GM12875 (cell line): ENCODE data around the gene TRAPPC2.

Experiments used
- H3K4me3 ChIP-seq: one replicate; pipeline ENCODE4 v1.5.1; 2011; ENCODE audit warnings: low read depth, low read length, control low read depth
- TF ChIP-seq, protein P1 (sequence below): IDR thresholded peaks from 2 replicates; pipeline ENCODE4 v1.5.1; 2011; ENCODE audit warnings: low read depth, mild to moderate bottlenecking, control low read depth, inconsistent platforms, low read length, moderate library complexity, borderline replicate concordance; ENCODE audit not compliant: insufficient read depth

TRAPPC2 gene

DNA sequence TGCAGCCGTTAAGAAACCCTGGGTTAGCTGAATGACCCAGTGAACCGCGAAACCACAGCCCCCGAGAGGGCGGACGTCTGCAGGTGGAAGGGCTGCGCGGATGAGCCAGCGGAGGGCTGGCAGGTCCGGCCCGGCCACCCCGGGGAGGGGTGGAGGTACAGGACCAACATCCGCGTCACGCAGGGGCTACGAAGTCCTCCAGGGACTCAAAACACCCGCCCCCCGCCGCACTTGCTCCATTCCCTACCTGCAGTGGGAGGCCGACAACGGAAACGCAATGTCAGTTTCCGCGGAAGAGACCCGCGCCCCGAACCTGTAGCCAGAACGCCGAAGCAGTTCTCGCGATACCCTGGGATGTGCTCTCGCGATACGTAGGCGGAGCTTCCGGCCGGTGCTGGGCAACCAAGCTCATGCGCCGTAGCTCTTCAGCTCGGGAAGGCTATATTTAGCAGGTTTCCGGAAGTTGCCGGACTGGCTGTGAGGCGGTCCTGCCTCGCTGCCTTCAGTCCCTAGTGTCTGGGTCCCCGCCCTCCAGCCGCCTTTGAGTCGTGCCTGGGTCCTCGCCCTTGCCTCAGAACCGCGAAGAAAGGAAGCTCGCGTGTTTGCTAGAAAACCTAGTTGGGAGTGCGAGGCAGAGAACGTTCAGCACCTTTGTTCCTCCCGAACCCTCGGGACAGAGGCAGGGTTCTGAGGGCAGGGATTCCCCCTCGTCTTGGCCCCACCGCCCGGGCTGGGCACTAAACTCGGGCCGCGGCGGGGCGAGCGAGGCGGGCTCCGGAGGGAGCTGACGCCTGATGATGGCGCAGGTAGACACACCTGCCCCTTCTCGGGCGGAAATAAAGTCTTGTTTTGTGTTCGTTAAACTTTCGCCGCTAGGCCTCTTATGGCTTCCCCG, at the start of gene TRAPPC2, which contains the start of gene OFD1:
Gene TRAPPC2, minus strand, starts transcription at position 343 of the 895 bp plus-strand sequence. CDS start 14,657 bp downstream, outside the sequence.
Gene OFD1, plus strand, starts transcription at position 471 of the 895 bp plus-strand sequence. Its CDS starts 324 bp downstream, at position 795.
- H3K4me3 ChIP-seq = peak within 1 kb of the TSS; percentile 93
- TF ChIP-seq, protein P1, sequence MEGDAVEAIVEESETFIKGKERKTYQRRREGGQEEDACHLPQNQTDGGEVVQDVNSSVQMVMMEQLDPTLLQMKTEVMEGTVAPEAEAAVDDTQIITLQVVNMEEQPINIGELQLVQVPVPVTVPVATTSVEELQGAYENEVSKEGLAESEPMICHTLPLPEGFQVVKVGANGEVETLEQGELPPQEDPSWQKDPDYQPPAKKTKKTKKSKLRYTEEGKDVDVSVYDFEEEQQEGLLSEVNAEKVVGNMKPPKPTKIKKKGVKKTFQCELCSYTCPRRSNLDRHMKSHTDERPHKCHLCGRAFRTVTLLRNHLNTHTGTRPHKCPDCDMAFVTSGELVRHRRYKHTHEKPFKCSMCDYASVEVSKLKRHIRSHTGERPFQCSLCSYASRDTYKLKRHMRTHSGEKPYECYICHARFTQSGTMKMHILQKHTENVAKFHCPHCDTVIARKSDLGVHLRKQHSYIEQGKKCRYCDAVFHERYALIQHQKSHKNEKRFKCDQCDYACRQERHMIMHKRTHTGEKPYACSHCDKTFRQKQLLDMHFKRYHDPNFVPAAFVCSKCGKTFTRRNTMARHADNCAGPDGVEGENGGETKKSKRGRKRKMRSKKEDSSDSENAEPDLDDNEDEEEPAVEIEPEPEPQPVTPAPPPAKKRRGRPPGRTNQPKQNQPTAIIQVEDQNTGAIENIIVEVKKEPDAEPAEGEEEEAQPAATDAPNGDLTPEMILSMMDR = no peak

DNA sequence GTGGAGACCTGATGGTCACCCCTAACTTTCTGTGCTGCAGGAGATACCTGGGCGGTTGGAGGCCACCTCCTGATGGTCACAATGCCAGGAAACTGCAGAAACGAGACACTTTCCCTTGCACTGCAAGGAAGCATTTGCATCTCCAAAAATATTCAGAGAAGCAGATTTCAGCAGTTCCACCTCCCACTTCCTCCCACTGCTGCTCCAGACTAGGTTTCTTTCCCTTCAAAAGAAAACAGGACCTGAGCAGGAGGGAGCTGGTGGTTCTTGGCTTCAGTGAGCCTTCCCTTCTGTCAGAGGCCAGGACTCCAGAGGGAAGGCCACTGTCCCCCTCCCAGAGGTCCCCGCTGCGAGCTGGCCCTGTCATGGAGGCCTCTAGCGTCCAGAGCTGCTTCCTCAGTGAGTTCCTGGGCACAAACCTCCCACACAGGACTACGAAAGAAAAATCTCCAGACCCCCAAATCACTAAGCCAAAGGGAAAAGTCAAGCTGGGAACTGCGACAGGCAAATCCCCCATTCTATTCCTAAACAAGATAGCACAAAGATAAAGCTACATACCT, 46.5 kb upstream of the TRAPPC2 start:
- H3K4me3 ChIP-seq = no peak overlapping the region

DNA sequence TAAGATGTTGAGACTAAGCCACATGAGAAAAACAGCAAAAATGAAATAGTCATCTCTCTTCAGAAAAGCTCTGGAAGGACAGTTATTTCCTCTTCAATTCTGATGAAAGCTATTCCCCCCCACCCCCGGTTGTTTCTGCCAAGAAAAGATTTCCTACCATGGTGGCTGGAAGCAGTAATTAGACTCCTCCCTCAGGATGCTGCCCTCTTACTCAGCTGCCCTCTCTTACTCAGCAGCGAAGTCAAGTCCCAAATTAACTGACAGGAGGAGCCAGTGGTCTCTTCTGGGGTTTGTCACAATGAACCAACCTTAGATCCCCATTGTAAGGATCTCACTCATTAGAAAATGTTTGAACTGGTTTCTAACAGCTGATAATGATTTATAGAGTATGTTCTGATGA, 44.5 kb upstream of the TRAPPC2 start:
- TF ChIP-seq, protein P1 = no peak
- H3K4me3 ChIP-seq = no peak overlapping the region

More for the DNA sequence above, 46.5 kb upstream of the TRAPPC2 start:
- TF ChIP-seq, protein P1 = no peak

DNA sequence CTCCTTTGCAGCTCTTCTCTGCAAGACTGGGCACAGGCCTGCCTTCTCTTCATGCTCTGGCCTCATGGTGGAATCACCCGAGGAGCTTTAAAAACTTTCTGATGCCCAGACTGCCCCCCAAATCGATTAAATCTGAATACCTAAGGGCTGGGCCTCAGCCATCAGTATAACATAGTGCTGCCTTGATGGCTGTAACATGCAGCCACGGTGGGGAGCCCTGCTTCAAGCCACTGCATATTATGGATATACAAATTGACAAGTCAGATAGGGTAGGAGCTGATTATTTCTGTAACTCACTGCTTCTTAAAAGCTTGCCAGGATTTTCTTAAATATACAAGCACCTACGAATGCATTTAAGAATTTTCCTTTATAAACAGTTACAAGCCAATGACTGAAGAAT, 42.0 kb upstream of the TRAPPC2 start:
- TF ChIP-seq, protein P1 = no peak
- H3K4me3 ChIP-seq = no peak overlapping the region

DNA sequence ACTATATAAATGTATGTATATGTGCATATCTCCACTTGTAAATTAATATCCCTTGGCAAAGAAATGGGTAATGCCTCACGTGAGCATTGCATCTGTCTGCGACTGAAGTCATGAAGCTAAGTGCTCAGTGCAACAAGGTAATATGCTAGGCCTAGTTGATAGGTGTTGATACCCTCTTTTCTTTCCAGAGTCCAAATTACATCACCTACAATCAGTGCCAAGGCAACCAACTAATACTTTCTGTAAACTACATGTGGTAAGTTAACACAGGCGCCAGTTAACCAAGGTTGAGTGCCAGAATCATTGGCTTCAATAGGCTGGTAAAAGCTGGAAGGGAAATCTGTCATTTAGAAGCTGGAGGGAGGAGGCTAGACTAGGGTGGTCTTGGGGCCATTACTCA, 41.4 kb upstream of the TRAPPC2 start:
- TF ChIP-seq, protein P1 = no peak
- H3K4me3 ChIP-seq = no peak overlapping the region

DNA sequence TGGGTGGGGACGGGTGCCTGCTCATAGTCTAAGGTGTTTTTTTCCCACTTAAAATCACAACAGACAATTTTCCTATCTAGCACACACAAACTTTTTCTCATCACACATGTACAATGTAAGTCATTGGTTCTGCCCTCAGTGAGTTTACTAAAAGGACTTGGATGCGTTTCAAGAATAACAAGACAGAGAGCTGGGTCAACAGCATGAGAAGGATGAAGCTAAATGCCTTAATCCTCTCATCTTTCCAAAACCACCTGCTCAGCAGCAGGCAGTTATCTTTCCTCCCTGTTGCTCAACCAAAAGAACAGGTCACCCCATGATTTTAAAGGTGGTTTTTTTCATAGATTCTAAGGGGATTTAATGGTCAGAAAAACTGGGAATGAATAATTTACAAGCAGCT, 40.3 kb upstream of the TRAPPC2 start:
- TF ChIP-seq, protein P1 = no peak
- H3K4me3 ChIP-seq = no peak overlapping the region
